SK-N-SH (cell line): ENCODE measurements around the gene ZFAND2A. TPM values are rescaled to one million over a fixed set of nuclear protein-coding genes. Genes with fewer than 3 reads are reported as not detected.
A peak's percentile ranks its signal among the peaks of the same experiment; 100 is the strongest.

Experiments used
- CTCF ChIA-PET: fragments of 300-600, 350-600 bp; formaldehyde crosslinking; extraction: SDS; loops from one replicate; lab custom pipeline; 2021; lab: Yijun Ruan, JAX
- POLR2A ChIA-PET: fragments of 350-600 bp; sonication (Branson Sonifier 250); formaldehyde crosslinking; extraction: SDS; loops from one replicate; lab custom pipeline; 2020; ENCODE audit warnings: antibody characterized with exemption, inconsistent platforms; lab: Yijun Ruan, JAX
- DNase-seq: peaks from one replicate; pipeline ENCODE4 v3.0.0; 2012
- H2AFZ ChIP-seq: fragments of 200-600 bp; sonication (generic); 2 replicates; pipeline ENCODE4 v1.8.1; 2016; ENCODE audit warnings: antibody characterized with exemption, mild to moderate bottlenecking, low read depth
- H3F3A ChIP-seq: fragments of 200-600 bp; sonication (generic); replicated peaks from 2 replicates; pipeline ENCODE3; 2016; ENCODE audit warnings: antibody characterized with exemption, mild to moderate bottlenecking; ENCODE audit not compliant: insufficient read depth
- H3K27ac ChIP-seq, 2 experiments: fragments of 200-500 bp in 1 of 2; fragments of 200-600 bp in 1 of 2; sonication (Bioruptor generic) in 1 of 2; sonication (generic), shearing (Covaris generic) in 1 of 2; 2 replicates each; pipeline versions ENCODE4 v1.5.1 to v1.6.1; 2014 to 2016; ENCODE audit warnings: low read depth in 2 of 2, inconsistent platforms in 1 of 2, low read length in 1 of 2, mild to moderate bottlenecking in 1 of 2, mixed read lengths in 1 of 2
- H3K27me3 ChIP-seq: fragments of 200-600 bp; sonication (generic), shearing (Covaris generic); 2 replicates; pipeline ENCODE4 v1.6.1; 2016; ENCODE audit warnings: mixed run types; ENCODE audit not compliant: insufficient read depth
- H3K36me3 ChIP-seq, 2 experiments: fragments of 200-500 bp in 1 of 2; fragments of 200-600 bp in 1 of 2; sonication (Bioruptor generic) in 1 of 2; sonication (generic) in 1 of 2; replicated peaks in 1 of 2; 2 replicates each; pipeline versions ENCODE3 to v1.5.1; 2014 to 2016; ENCODE audit warnings: low read length in 1 of 2, mild to moderate bottlenecking in 1 of 2; ENCODE audit not compliant: insufficient read depth in 2 of 2, control insufficient read depth in 1 of 2
- H3K4me1 ChIP-seq, 2 experiments: fragments of 200-500 bp in 1 of 2; fragments of 200-600 bp in 1 of 2; sonication (Bioruptor generic) in 1 of 2; sonication (generic), shearing (Covaris generic) in 1 of 2; 2 replicates each; pipeline versions ENCODE4 v1.5.1 to v1.6.1; 2014 to 2016; ENCODE audit warnings: low read depth in 1 of 2, low read length in 1 of 2, mixed run types in 1 of 2; ENCODE audit not compliant: insufficient read depth in 2 of 2, control insufficient read depth in 1 of 2
- H3K4me2 ChIP-seq: fragments of 200-600 bp; sonication (generic), shearing (Covaris generic); 2 replicates; pipeline ENCODE4 v1.6.1; 2017; ENCODE audit warnings: mixed run types
- H3K4me3 ChIP-seq, 2 experiments: fragments of 200-500 bp in 1 of 2; fragments of 200-600 bp in 1 of 2; sonication (Bioruptor generic) in 1 of 2; sonication (generic), shearing (Covaris generic) in 1 of 2; 2 replicates each; pipeline versions ENCODE4 v1.5.1 to v1.8.1; 2014 to 2016; ENCODE audit warnings: low read depth in 2 of 2, inconsistent platforms in 1 of 2, low read length in 1 of 2, mild to moderate bottlenecking in 1 of 2, mixed read lengths in 1 of 2, moderate library complexity in 1 of 2
- H3K79me2 ChIP-seq: fragments of 200-600 bp; sonication (generic); 2 replicates; pipeline ENCODE4 v1.8.1; 2017; ENCODE audit warnings: mild to moderate bottlenecking; ENCODE audit not compliant: insufficient read depth
- H3K9ac ChIP-seq: fragments of 200-600 bp; sonication (generic); 2 replicates; pipeline ENCODE4 v1.6.1; 2017; ENCODE audit warnings: mixed run types
- H3K9me2 ChIP-seq: fragments of 200-600 bp; sonication (generic); 2 replicates; pipeline ENCODE4 v1.6.1; 2017; ENCODE audit warnings: mixed run types
- H3K9me3 ChIP-seq: fragments of 200-600 bp; sonication (generic); 2 replicates; pipeline ENCODE4 v1.6.1; 2017; ENCODE audit warnings: mixed run types, mild to moderate bottlenecking, moderate library complexity
- H4K20me1 ChIP-seq: fragments of 200-600 bp; sonication (generic); 2 replicates; pipeline ENCODE4 v1.6.1; 2017; ENCODE audit warnings: mild to moderate bottlenecking, mixed run types; ENCODE audit not compliant: insufficient read depth
- CHD2 ChIP-seq: fragments of 150-350 bp; IDR thresholded peaks from 2 replicates; pipeline ENCODE4 v1.6.1; 2018; ENCODE audit warnings: low read length; ENCODE audit not compliant: partially characterized antibody
- ELF1 ChIP-seq: IDR thresholded peaks from 2 replicates; pipeline ENCODE4 v1.4.0; 2012
- EP300 ChIP-seq, 2 experiments: IDR thresholded peaks; 2 replicates each; pipeline versions ENCODE4 v1.4.0 to v1.6.1; 2012; ENCODE audit warnings: borderline replicate concordance in 1 of 2, low read depth in 1 of 2, low read length in 1 of 2
- EZH2phosphoT487 ChIP-seq: fragments of 200-600 bp; sonication (generic); IDR thresholded peaks from 2 replicates; pipeline ENCODE4 v1.6.1; 2017; ENCODE audit warnings: low read depth, mixed run types, mild to moderate bottlenecking, antibody characterized with exemption, moderate library complexity, borderline replicate concordance
- FOXJ3 ChIP-seq: sonication (generic); formaldehyde crosslinking; IDR thresholded peaks from 2 replicates; pipeline ENCODE4 v1.5.1; 2020; ENCODE audit warnings: mild to moderate bottlenecking, missing genetic modification reagents
- FOXM1 ChIP-seq: IDR thresholded peaks from 2 replicates; pipeline ENCODE4 v1.4.0; 2012; ENCODE audit warnings: low read depth, mild to moderate bottlenecking
- MAX ChIP-seq: IDR thresholded peaks from 2 replicates; pipeline ENCODE4 v1.4.0; 2012; ENCODE audit warnings: low read depth
- MEF2A ChIP-seq: IDR thresholded peaks from 2 replicates; pipeline ENCODE4 v1.4.0; 2012; ENCODE audit warnings: low read depth, borderline replicate concordance
- MXI1 ChIP-seq: IDR thresholded peaks from 2 replicates; pipeline ENCODE4 v1.6.1; 2012; ENCODE audit warnings: mild to moderate bottlenecking, low read depth, low read length, improper control_type of control experiment
- NFIC ChIP-seq: IDR thresholded peaks from 2 replicates; pipeline ENCODE4 v1.4.0; 2012; ENCODE audit warnings: borderline replicate concordance
- NRF1 ChIP-seq: IDR thresholded peaks from 2 replicates; pipeline ENCODE4 v1.6.1; 2012; ENCODE audit warnings: low read depth, mild to moderate bottlenecking, low read length
- PBX3 ChIP-seq: IDR thresholded peaks from 2 replicates; pipeline ENCODE4; 2012
- POLR2AphosphoS5 ChIP-seq: IDR thresholded peaks from 2 replicates; pipeline ENCODE4 v1.6.1; 2012; ENCODE audit warnings: low read depth, low read length
- RAD21 ChIP-seq: IDR thresholded peaks from 2 replicates; pipeline ENCODE4 v1.6.1; 2012; ENCODE audit warnings: mild to moderate bottlenecking, low read length
- RFX5 ChIP-seq: IDR thresholded peaks from 2 replicates; pipeline ENCODE4 v1.6.1; 2012; ENCODE audit warnings: mild to moderate bottlenecking, improper control_type of control experiment, low read length
- RXRA ChIP-seq: IDR thresholded peaks from 2 replicates; pipeline ENCODE4 v1.4.0; 2012; ENCODE audit warnings: low read depth, mild to moderate bottlenecking, borderline replicate concordance
- SIN3A ChIP-seq: IDR thresholded peaks from 2 replicates; pipeline ENCODE4 v1.6.1; 2012; ENCODE audit warnings: low read depth, mild to moderate bottlenecking, low read length, moderate library complexity, borderline replicate concordance
- SMC3 ChIP-seq: IDR thresholded peaks from 2 replicates; pipeline ENCODE4 v1.6.1; 2012; ENCODE audit warnings: low read depth, low read length, improper control_type of control experiment
- TCF12 ChIP-seq: IDR thresholded peaks from 2 replicates; pipeline ENCODE4 v1.4.0; 2012
- USF1 ChIP-seq: IDR thresholded peaks from 2 replicates; pipeline ENCODE4 v1.4.0; 2012; ENCODE audit warnings: low read depth, borderline replicate concordance
- YY1 ChIP-seq: IDR thresholded peaks from 2 replicates; pipeline ENCODE4 v1.4.0; 2012; ENCODE audit warnings: low read depth, mild to moderate bottlenecking
- ZBTB33 ChIP-seq: IDR thresholded peaks from 2 replicates; pipeline ENCODE4 v1.4.0; 2012; ENCODE audit warnings: low read depth, borderline replicate concordance
- WGBS: methylation state at CpG from one replicate; pipeline ENCODE4 v1.1.6; 2017; ENCODE audit warnings: low lambda C conversion rate; 5-methylcytosine and 5-hydroxymethylcytosine counted together
- polyA plus RNA-seq, 3 experiments: library from polyadenylated mRNA; depleted of rRNA; stranded (reverse); fragments of >200 nt; gene quantifications; 2 replicates each; pipeline ENCODE4 v1.2.3, GENCODE V29; 2012
- TF ChIP-seq, protein P1 (sequence below): fragments of 200-600 bp; sonication (generic); IDR thresholded peaks from 2 replicates; pipeline ENCODE4 v1.6.1; 2017; ENCODE audit warnings: antibody characterized with exemption, mild to moderate bottlenecking, moderate library complexity
- TF ChIP-seq, protein P2 (sequence below): IDR thresholded peaks from 2 replicates; pipeline ENCODE4 v1.6.1; 2012; ENCODE audit warnings: mild to moderate bottlenecking, low read depth, low read length, moderate library complexity

ZFAND2A gene
- polyA plus RNA-seq, 1 of the 3 experiments (the other 2 are of a cell fraction) = 38.9 TPM

- Histone ChIP-seq H3K36me3 (no peaks in the 10 kb centered on the region), H4K20me1 (no peaks in the 10 kb centered on the region), H3K4me1 (peaks cover 0 to 3% of the 10 kb centered on the region in 2 experiments; a peak in 1 of 4 replicates), H3K27ac (no peak overlapping the region), H3K4me2 (no peak overlapping the region), H3K9me3 (no peaks in the 10 kb centered on the region), H3K9me2 (no peaks in the 10 kb centered on the region), H3K27me3 (peaks cover 29% of the 10 kb centered on the region; the same call in 1 of the 2 replicates), H3K9ac (no peak overlapping the region), H3K79me2 (no peaks in the 10 kb centered on the region), H3F3A (peaks cover 8% of the 10 kb centered on the region), H2AFZ (no peak overlapping the region), H3K4me3 (no peak overlapping the region)
- TF ChIP-seq ZBTB33 = no peak
- TF ChIP-seq MAX = peak; percentile 89; the same call in 1 of the 2 replicates
- no peak for TF ChIP-seq EP300 (IDR thresholded peaks at IDR 0.05; ENCODE audit: borderline replicate concordance in 1 of 2, low read depth in 1 of 2, low read length in 1 of 2)
- no peak for TF ChIP-seq FOXJ3
- TF ChIP-seq USF1 = no peak
- TF ChIP-seq, protein P1, sequence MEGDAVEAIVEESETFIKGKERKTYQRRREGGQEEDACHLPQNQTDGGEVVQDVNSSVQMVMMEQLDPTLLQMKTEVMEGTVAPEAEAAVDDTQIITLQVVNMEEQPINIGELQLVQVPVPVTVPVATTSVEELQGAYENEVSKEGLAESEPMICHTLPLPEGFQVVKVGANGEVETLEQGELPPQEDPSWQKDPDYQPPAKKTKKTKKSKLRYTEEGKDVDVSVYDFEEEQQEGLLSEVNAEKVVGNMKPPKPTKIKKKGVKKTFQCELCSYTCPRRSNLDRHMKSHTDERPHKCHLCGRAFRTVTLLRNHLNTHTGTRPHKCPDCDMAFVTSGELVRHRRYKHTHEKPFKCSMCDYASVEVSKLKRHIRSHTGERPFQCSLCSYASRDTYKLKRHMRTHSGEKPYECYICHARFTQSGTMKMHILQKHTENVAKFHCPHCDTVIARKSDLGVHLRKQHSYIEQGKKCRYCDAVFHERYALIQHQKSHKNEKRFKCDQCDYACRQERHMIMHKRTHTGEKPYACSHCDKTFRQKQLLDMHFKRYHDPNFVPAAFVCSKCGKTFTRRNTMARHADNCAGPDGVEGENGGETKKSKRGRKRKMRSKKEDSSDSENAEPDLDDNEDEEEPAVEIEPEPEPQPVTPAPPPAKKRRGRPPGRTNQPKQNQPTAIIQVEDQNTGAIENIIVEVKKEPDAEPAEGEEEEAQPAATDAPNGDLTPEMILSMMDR = peak; percentile 75
- TF ChIP-seq CHD2 = no peak
- no peak for TF ChIP-seq NFIC
- TF ChIP-seq POLR2AphosphoS5 = no peak
- no peak for TF ChIP-seq RXRA
- peak; percentile 30; the same call in 1 of the 2 replicates for TF ChIP-seq MXI1
- TF ChIP-seq MEF2A = no peak
- TF ChIP-seq RAD21 = peak; percentile 90
- TF ChIP-seq FOXM1 = no peak
- TF ChIP-seq PBX3 = no peak
- no peak for TF ChIP-seq EZH2phosphoT487
- TF ChIP-seq SMC3 = peak; percentile 74
- no peak for TF ChIP-seq YY1
- TF ChIP-seq, protein P2, sequence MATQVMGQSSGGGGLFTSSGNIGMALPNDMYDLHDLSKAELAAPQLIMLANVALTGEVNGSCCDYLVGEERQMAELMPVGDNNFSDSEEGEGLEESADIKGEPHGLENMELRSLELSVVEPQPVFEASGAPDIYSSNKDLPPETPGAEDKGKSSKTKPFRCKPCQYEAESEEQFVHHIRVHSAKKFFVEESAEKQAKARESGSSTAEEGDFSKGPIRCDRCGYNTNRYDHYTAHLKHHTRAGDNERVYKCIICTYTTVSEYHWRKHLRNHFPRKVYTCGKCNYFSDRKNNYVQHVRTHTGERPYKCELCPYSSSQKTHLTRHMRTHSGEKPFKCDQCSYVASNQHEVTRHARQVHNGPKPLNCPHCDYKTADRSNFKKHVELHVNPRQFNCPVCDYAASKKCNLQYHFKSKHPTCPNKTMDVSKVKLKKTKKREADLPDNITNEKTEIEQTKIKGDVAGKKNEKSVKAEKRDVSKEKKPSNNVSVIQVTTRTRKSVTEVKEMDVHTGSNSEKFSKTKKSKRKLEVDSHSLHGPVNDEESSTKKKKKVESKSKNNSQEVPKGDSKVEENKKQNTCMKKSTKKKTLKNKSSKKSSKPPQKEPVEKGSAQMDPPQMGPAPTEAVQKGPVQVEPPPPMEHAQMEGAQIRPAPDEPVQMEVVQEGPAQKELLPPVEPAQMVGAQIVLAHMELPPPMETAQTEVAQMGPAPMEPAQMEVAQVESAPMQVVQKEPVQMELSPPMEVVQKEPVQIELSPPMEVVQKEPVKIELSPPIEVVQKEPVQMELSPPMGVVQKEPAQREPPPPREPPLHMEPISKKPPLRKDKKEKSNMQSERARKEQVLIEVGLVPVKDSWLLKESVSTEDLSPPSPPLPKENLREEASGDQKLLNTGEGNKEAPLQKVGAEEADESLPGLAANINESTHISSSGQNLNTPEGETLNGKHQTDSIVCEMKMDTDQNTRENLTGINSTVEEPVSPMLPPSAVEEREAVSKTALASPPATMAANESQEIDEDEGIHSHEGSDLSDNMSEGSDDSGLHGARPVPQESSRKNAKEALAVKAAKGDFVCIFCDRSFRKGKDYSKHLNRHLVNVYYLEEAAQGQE = no peak
- no peak for TF ChIP-seq SIN3A
- no peak for TF ChIP-seq ELF1
- no peak for TF ChIP-seq TCF12
- TF ChIP-seq RFX5 = no peak
- TF ChIP-seq NRF1 = no peak
- POLR2A ChIA-PET = interaction anchor here (0.6 kb wide), 1 partner anchor 16 kb away, joined by 3 read pairs; no protein-coding TSS in a partner anchor
- peak; percentile 90 for DNase-seq
- 10% methylated on average over 23 of the region's 36 CpGs for WGBS
- CTCF ChIA-PET = interaction anchor here (0.6 to 5.6 kb wide), 51 partner anchors 10 to 306 kb away, joined by 3 to 115 read pairs (median 5); partner anchors contain the start of genes ADAP1 and UNCX
Measured at GRCh38 chr7:1193593-1194424, 33.8 kb upstream of the ZFAND2A start.
